Stimulated activated CD4-positive, alpha-beta T cell treated with anti-CD3 and anti-CD28 coated beads, Interleukin-12 subunit alpha, Interleukin-12 subunit beta, amount 100 ng/mL, for 48 hours (primary cell): ENCODE results near the gene INPP5A.
"Not testable (repeated sequence)": the region's sequence is repeated elsewhere in the genome, so short reads cannot be mapped to it uniquely, and the experiment has no call there.

Experiments used
- DNase-seq, 3 donors: peaks; one replicate each; pipeline ENCODE4 v3.0.0-alpha.2; 2020; ENCODE audit warnings: low read depth in 2 of 3, low spot score in 1 of 3

Gene INPP5A

GRCh38 chr10:132537684-132538001 is at the start of gene INPP5A:
Gene INPP5A, plus strand, starts transcription at chr10:132537787. Its CDS starts 310 bp downstream, at chr10:132538097.
- DNase-seq: no peak

DNA sequence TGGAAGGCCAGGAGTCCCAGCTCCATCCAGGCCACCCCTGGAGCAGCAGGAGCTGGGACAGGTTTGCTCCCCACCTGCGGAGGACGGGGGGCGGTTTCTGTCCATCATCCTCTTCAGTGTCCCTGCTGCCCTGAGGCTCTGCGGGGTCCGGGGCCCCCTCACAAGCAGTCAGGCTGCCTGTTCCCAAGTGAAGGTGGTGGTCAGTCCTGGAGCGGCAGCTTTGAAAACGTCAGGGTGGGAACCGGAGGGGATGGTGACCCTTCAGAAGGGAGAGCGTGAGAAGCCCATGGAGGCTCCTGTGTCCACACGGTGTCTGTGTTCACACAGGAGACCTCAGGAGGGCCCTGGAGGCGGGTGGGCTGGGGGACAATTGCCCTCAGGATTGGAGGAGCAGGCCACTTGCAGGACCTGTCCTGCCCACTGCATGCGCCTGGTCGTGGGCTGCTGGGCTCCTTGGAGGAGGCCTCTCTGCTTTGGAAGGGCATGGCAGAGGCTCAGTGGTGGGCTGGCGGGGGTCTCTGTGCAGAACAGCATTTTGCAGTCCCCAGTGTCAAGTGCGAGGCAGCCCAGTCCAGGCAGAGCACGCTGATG is 49.3 kb upstream of the INPP5A start:
- no peak for DNase-seq

DNA sequence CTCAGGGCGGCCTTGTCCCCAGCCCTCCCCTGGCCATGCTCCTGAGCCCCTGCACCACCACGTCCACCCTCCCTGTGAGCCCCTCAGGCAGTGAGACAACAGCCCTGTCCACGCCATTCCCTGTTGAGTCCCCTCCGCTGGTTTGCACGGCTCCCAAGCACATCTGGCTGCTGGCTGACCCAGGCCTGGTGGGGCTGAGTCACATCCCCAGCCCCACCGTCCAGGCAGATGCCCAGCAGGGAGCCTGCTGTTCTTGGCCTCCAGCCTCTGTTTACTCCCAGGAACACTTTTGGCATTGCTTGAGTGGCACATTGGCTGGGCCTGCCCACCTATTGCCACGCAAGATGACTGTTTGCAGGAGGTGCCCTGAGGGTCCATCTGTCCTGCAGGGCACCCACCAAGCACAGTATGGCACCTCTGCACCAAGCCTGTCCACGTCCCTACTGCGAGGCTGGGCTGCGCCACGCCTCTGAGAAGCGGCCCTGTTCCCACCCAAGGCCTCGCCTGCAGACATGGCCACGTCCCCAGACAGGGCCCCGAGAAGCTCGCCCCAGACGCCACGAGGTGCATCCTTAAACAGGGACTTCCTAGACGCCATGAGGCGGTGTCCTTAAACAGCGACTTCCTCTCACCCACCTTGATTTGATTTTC is 48.4 kb upstream of the INPP5A start:
- no peak for DNase-seq

DNA sequence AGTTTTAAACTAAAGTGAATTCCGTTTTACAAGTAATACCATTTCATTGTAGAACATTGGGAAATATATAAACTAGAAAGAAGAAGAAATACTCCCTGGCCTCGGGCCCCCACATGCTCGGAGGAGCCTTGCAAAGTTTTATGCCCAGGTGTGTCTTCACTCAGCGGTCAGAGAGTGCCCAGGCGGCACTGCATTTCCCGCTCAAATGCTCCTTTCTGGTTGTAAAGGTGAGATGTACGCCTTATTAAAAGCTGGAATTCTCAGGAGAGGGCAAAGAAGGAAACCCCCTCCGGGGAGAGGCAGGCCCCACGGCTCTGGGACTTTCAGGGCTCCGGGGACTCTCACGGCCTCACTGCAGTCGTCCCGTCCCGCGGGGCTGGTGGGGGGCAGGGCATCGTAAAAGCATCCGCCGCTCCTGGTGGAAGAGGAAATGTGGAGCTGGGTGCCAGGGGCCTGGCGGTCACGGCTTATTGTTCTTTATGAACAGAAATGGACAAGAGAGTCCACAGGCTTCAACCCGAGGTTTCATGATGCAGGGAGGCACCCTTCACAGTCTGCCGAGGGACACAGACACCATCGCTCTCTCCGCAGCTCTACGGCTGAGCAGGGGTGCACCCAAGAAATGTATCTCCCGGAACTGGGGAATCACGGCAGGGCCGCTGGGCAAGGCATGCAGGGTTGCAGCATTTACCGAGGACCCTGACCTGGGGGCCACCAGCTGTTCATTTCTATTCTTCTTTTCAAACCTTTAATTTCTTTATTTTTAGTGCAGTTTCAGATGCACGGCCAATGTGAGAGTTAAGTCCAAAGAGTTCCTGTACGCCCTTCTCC is 47.7 kb upstream of the INPP5A start:
- DNase-seq: no peak

GRCh38 chr10:132491534-132491933 is 46.1 kb upstream of the INPP5A start:
- not testable (repeated sequence) for DNase-seq

GRCh38 chr10:132492323-132493025 is 45.1 kb upstream of the INPP5A start:
- no peak for DNase-seq

- no peak for DNase-seq
Measured at GRCh38 chr10:132493246-132493755, 44.3 kb upstream of the INPP5A start.

GRCh38 chr10:132493756-132494290 is 43.8 kb upstream of the INPP5A start:
- no peak for DNase-seq

DNA sequence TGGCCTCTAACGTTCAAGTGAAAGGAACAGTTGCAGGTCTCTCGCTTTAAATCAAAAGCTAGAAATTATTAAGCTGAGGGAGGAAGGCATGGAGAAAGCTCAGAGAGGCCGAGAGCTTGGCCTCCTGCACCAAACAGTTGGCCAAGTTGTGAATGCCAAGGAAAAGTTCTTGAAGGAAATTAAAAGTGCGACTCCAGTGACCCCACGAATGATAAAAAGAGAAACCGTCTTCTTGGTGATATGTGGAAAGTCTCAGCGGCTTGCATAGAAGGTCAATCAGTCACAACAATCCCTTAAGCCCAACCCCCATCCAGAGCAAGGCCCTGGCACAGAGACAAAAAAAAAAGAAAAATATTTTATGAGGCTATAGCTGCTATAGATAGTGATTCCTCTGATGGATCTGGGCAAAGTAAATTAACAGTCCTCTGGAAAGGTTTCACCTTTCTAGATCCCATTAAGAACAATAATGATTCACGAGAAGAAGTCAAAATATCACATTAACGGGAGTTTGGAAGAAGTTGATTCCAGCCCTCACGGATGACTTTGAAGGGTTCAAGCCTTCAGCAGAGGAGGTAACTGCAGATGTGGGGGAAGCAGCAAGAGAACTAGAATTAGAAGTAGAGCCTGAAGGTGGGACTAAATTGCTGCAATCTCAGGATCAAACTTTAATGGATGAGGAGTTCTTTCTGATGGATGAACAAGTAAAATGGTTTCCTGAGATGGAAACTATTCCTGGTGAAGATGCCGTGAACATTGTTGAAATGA is 42.5 kb upstream of the INPP5A start:
- DNase-seq: no peak

DNA sequence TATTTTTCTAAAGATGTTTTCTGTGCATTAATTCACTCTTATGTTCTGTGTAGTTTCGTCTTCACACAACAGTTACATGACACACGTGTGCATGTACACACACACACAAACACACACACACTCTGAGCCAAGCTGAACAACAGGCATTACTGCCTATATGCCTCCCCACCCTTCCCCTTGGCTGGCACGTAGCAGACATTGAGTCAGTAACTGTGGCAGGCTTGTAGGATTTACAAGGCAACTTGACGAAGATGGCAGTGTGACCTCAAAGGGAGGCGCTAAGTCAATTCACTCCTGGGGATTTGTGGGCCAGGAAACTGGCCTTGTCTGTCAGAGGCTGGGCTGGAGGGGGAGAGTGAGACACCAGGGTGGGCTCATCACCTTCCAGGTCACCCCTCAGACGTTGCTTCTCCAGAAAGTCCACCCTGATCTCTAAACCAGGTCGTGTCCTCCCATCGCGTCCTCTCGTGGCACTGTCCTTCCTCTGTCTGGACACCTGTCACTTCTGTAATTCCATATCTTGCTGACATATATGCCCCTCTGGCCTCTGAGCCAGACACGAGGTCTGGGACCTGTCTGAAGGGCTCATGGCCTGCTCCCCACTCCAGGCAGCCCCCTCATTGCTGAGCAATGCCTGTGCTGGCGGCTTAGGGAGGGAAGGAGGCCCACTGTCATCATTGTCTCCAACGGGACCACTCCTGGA is 41.1 kb upstream of the INPP5A start:
- DNase-seq: no peak

GRCh38 chr10:132497063-132497680 is 40.4 kb upstream of the INPP5A start:
- DNase-seq: no peak

DNA sequence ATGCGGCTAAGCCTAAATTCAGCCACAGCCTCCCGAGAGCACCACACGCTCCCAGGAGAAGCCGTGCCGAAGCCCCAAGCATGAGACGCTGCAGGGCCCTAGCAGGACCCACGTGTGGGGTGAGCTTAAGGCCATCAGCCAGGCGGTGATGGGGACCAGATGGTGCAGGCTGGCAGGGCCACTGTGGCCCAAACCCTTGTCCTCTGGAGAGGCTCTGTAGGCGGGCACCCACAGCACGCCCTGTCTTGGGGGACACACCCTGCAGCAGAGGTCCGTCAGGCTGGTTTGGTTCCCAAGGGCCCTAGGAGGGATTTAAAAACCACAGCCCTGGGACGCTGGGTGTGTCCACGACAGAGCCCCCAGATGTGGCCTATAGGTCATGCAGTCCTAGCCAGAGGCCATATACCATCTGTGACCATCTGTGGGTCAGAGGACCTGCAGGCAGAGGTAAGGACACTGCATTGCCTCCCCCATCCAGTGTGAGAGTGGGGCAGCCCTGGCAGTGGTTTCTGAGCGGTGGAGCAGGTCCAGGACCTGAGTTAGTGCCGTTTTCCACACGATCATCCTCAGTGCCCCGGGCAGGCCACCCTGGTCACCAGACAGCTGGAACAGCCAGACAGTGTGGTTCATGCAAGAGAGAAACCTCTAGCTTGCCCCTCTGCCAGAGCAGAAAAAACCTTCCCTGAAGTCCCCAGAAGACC is 39.6 kb upstream of the INPP5A start:
- DNase-seq: no peak

DNA sequence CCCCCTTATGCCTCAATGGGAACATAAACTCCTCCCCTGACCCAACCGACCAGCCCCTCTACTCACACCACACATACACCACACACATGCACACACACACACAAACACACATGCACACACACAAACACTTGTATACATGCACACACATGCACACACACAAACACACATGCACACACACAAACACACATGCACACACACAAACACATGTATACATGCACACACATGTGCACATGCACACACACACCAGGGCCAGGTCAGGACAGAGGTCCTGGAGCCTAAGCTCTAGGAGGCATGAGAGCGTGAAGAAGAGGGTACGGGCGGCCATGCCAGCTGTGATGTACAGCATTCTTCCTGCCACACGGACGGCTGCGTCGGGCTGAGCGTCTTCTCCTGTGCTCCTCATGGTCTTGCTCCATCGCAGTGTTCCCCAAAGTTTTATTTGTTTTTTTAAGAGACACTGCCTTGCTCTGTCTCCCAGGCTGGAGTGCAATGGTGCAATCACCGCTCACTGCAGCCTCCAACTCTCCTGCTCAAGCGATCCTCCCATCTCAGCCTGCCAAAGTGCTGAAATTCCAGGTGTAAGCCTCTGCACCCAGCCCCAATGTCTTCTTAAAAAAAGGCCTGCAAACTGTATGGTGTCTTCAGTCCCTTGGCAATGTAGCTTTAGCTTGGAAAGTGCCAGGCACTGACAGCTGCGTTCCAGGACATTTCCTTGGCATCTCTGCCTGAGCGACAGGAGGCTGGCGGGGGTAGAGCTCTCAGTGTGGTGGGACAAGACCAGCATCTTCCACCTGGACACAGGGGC is 38.8 kb upstream of the INPP5A start:
- no peak for DNase-seq

GRCh38 chr10:132499367-132499685 is 38.3 kb upstream of the INPP5A start:
- DNase-seq: no peak

DNA sequence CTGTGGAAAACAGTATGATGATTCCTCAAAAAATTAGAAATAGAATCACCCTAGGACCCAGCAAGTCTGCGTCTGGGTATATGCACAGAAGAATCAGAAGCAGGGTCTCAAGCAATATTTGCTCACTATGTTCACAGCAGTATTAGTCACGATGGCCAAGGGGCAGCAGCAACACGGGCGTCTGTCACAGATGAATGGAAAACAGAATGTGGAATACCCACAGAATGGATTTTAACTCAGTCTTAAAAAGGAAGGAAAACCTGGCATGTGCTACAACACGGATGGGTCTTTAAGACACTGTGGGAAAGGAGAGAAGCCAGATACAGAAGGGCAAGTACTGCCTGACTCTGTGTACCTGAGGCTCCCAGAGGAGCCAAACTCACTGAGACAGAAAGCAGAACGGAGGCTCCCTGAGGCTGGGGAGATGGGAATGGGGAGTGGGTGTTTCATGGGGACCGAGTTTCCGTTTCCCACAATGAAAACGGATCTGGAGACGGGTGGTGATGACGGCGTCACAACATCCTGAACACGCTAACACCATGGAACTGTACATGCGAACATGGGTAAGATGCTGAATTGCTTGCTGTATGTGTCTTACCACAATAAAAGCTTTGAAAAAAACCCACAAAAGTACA is 36.7 kb upstream of the INPP5A start:
- no peak for DNase-seq

DNA sequence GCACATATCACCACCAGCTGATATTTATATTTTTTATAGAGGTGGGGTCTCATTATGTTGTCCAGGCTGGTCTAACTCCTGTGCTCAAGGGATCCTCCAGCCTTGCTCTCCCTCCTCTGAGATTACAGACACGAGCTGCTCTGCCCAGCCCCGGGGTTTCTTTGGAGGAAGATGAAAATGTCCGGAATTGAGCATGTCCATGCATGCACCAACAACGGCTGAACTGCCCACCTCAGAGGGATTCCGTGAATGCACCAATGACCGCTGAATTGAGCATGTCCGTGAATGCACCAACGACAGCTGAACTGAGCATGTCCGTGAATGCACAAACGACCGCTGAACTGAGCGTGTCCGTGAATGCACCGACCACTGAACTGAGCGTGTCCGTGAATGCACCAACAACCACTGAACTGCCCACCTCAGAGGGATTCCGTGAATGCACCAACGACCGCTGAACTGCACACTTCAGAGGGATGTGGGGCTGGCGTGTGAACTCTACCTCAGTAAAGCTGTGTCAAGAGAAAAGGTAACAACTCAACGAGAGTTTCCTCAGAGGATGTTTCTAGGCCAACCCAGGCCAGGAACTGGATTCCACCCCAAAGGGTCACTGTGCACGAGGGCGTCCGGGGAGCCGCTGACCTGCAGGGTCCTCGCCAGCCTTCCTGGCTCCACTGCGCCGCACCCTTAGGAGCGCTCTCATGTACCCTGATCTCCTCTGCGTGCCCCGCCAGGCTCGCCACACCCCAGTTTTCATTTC is 34.9 kb upstream of the INPP5A start:
- DNase-seq: no peak
